GM12873 (cell line): ENCODE data around the gene HNRNPR.

Source experiments
- TF ChIP-seq, protein P1 (sequence below): IDR thresholded peaks from 2 replicates; pipeline ENCODE4 v1.5.1; 2012; ENCODE audit warnings: low read depth, mild to moderate bottlenecking, moderate library complexity, low read length, control low read depth; ENCODE audit not compliant: insufficient read depth; ENCODE audit errors: missing control alignments

Gene HNRNPR

DNA sequence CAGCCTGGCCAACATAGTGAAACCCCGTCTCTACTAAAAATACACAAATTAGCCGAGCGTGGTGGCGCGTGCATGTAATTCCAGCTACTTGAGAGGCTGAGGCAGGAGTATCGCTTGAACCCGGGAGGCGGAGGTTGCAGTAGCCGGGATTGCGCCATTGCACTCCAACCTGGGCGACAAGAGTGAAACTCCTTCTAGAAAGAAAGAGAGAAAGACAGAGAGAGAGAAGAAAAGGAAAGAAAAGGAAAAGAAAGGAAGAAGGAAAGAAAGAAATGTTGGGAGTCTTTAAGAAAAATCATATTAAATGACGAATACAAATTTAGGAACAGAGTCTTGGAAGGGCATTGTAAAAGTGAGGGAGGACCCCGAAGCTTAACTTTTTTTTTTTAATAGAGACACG lies 1.8 kb upstream of the HNRNPR start:
- TF ChIP-seq, protein P1, sequence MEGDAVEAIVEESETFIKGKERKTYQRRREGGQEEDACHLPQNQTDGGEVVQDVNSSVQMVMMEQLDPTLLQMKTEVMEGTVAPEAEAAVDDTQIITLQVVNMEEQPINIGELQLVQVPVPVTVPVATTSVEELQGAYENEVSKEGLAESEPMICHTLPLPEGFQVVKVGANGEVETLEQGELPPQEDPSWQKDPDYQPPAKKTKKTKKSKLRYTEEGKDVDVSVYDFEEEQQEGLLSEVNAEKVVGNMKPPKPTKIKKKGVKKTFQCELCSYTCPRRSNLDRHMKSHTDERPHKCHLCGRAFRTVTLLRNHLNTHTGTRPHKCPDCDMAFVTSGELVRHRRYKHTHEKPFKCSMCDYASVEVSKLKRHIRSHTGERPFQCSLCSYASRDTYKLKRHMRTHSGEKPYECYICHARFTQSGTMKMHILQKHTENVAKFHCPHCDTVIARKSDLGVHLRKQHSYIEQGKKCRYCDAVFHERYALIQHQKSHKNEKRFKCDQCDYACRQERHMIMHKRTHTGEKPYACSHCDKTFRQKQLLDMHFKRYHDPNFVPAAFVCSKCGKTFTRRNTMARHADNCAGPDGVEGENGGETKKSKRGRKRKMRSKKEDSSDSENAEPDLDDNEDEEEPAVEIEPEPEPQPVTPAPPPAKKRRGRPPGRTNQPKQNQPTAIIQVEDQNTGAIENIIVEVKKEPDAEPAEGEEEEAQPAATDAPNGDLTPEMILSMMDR = no peak

DNA sequence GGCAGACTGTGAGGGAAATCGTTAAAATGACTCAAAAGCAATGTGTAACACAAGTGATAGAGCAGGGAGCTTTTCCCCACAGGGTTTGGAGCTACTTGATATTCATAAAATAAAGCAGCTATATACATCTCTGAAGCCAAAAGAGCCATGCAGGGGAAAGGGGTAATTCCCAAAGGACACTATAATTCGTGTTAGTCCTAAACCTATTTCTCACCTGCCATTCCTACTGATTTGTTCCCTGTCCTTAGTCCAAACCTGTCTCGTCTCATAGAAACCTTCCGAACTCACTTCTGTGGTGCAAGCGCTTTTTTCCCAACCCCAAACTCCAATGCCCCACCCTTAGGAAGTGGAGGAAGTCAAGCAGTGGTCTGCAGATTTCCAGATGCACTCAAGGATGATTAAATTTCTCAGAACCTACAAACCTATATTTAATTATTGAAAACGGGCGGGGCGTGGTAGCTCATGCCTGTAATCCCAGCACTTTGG lies 946 bp upstream of the HNRNPR start:
- TF ChIP-seq, protein P1 = no peak

DNA sequence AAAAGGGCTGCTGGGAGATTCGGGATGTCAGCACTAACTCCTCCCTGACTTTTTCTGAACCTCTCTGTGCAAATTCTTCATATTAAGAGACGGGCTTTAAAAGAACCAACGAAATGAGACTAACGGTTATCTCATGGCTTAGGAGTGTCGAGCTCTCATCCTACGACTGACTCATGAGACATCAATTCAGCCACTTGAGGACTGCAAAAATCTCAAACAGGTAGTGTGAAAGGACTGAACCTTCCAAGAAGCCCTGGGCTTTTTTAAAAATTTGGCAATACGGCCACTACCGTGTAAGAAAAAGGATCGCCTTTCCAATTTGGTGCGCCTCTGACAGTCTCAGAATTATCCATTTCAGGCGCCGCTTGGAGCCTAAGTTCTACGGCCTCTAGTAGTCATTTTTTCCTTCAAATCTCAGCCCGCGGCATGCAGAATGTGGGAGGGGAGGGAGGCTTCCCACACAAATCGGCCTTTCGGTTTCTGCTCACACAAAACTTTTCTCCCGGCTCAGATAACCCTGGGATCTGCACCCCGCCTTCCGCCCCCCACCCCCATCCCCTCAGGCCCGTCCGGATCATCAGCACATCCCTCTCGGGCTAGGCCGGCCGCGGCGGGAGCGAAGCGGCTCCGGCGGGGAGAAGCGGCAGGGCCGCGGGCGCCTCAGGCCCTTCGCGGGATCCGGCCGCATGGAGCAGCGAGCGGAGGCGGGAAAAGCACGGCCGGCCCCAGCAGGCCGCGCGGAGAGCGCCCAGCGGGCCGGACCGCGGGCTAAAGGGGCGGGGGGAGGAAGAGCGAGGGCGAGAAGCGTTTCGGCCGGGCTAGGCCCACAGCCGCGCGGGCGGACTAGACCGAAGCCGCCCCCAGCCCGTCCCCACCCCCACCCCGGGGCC lies 618 bp downstream of the HNRNPR start:
- TF ChIP-seq, protein P1 = no peak

DNA sequence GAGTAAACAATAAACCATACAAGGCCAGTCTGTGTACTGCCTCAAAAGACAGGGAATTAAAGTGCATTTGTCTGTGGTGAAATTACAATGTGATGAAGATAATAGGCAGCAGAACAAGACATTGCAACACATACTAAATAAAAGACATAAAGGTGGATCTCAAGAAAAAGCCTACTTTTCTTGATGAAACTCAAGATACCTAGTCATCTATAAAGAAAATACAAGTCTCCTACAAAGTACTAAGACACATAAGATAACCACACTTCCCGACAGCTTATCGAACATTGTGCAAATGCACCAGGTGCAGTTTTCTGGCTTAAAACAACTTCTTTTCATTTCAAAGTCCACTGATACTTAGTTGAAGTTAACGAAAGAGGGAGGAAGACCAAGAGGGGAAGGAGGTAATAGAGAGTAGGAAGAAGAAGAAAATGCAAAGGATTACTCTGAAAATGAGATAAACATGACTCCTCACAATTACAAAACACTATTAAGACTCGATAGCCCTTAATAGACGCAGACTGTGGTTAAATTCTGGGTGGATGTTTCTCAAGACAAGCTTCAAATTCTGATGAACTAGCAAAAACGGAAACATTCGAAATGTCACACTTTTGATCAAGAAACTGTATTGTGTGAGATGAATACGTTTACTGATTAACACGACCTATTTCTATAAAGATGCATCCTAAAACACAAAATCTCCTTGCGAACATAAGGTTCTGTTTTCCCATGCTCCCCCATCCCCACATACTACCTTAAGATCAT lies 2.0 kb downstream of the HNRNPR start:
- TF ChIP-seq, protein P1 = no peak

DNA sequence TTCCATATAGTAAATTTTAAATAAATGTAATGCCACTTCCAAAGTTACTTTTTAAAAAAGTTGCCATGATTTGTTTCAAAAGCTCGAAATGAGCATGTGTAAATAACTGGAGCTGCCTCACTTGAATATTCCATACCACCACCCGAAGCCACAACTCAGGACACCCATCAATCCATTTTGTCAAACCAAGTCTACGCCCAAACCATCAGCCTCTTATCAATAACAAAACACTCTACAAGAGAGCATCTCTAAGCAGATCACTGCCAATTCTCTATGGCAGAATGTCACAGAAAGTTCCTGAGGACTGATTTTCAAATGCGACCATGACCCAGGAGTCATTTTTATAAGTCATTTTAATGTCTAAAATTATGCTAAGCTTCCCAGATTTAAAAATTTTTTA lies 4.5 kb downstream of the HNRNPR start:
- TF ChIP-seq, protein P1 = no peak

DNA sequence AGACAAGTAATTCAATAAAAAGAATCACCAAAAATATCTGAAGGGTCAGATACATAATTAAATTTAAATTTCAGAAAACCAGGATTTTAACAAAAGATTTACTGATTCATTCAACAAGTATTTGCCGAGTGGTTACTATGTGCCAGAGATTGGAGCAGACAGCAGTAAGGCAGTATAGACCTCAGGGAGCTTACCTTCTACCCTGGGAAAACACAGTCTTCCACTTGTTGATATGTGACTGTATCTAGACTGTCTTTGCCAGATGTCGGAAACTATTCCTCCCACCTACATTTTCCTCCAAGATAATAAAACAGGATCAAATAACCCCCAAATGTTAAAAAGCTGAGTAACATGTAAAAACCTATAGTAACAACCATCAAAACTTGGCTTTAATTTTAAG lies 6.2 kb downstream of the HNRNPR start:
- TF ChIP-seq, protein P1 = no peak

DNA sequence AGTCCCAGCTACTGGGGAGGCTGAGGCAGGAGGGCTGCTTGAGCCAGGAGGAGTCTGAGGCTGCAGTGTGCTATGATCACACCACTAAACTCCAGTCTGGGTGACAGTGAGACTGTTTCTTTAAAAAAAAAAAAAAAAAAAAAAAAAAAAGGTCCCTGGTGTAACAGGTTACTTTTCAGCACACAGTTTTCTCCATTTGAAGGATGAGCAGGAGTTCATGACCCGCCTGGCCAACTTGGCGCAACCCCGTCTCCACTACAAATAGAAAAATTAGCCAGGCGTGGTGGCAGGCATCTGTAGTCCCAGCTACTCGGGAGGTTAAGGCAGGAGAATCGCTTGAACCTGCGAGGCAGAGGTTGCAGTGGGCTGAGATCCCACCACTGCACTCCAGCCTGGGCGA lies 12.4 kb downstream of the HNRNPR start:
- TF ChIP-seq, protein P1 = no peak
